Memory B cell (primary cell): ENCODE measurements around the gene FNDC3A.
"Not testable (repeated sequence)": the region's sequence is repeated elsewhere in the genome, so short reads cannot be mapped to it uniquely, and the experiment has no call there.

Source experiments
- ATAC-seq: fragments of 150-1000 bp; cut with Tn5 transposase; 2 replicates; pipeline ENCODE4 v1.10.0; 2021; ENCODE audit warnings: low read depth, mild to moderate bottlenecking, moderate library complexity
- DNase-seq, 2 donors: peaks; one replicate each; pipeline ENCODE4 v3.0.0; 2022; ENCODE audit warnings: low spot score in 2 of 2
- H3K27ac Mint-ChIP-seq: one replicate; pipeline ENCODE4 v1.8.0; 2022; ENCODE audit warnings: mild to moderate bottlenecking, moderate library complexity, mixed read lengths
- H3K27me3 Mint-ChIP-seq: one replicate; pipeline ENCODE4 v1.8.0; 2022; ENCODE audit warnings: mixed read lengths
- H3K36me3 Mint-ChIP-seq: one replicate; pipeline ENCODE4 v1.8.0; 2022; ENCODE audit warnings: mild to moderate bottlenecking, mixed read lengths
- H3K4me1 Mint-ChIP-seq: one replicate; pipeline ENCODE4 v1.8.0; 2022; ENCODE audit warnings: mixed read lengths
- H3K4me3 Mint-ChIP-seq: one replicate; pipeline ENCODE4 v1.8.0; 2022; ENCODE audit warnings: mild to moderate bottlenecking, moderate library complexity, mixed read lengths
- H3K9me3 Mint-ChIP-seq: one replicate; pipeline ENCODE4 v1.8.0; 2022; ENCODE audit warnings: mixed read lengths

FNDC3A gene

DNA sequence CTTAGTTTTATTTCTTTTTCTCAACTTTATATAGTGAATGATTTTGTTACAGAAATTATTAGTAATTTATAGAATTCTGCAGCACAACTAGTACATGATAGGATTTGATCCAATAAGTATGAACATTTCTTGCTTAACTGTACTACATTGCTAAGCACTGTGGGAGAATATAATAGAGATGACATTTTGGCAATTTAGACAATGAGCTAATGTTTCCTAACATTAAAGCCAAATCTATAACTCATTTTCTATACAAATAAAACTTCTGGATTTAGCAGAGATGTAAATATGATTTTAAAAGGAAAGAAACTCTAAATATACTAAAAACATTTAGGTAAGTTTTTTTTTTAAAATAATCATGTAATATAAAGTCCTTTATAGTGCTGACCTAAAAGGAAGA is 87.3 kb downstream of the FNDC3A start:
- Mint-ChIP-seq H3K27ac (no peak overlapping the region), H3K36me3 (peaks cover 23% of the 10 kb centered on the region), H3K4me1 (peaks cover 16% of the 10 kb centered on the region), H3K9me3 (peaks cover 1% of the 10 kb centered on the region), H3K4me3 (no peak overlapping the region), H3K27me3 (no peaks in the 10 kb centered on the region)
- ATAC-seq (no peak), DNase-seq (no peak)

DNA sequence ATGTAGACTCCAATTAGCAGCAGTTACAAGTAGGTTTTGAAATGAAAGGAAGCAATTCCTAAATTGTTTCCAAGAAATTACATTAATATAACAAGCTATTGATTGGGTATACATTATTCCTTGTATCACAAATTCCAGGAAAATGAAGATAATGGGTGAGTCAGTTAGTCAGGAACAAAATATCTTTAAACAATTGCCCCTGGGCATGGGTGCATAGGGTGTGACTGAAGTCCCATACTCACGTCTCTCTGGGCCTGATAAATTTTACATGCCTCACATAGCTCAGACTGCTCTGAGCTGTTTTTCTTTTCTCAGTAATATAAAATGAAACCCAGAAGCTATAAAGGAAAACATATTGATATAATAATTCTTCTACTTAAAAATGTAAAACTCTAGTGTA is 87.8 kb downstream of the FNDC3A start:
- no peaks in the 10 kb centered on the region for H3K27me3 Mint-ChIP-seq
- peaks cover 25% of the 10 kb centered on the region for H3K36me3 Mint-ChIP-seq
- ATAC-seq, result no peak

DNA sequence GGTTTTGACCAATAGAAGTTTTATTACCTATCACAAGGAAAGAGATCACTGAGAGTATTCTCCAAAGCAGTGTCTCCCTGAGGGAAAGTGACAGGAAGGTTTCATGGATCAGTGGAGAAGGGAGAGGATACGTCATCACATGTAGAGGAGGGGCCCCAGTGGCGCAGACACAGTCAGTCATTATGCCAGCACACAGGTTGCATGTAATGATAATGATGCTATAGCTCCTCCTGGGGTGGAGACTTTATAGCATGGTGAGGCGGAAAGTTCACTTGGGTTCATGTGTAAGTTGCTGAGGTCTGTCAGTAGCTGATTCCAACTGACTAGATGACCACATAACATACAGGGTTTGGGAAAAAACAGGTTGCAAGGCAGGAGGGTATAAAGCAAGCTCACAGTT is 88.8 kb downstream of the FNDC3A start:
- Mint-ChIP-seq H3K9me3 (peaks cover 1% of the 10 kb centered on the region), H3K36me3 (peaks cover 23% of the 10 kb centered on the region)
- ATAC-seq, result no peak

More for the DNA sequence above, 87.8 kb downstream of the FNDC3A start:
- peaks cover 15% of the 10 kb centered on the region for H3K4me1 Mint-ChIP-seq
- H3K9me3 Mint-ChIP-seq, result peaks cover 1% of the 10 kb centered on the region
- no peak for DNase-seq
- H3K27ac Mint-ChIP-seq, result no peak overlapping the region
- no peak overlapping the region for H3K4me3 Mint-ChIP-seq

DNA sequence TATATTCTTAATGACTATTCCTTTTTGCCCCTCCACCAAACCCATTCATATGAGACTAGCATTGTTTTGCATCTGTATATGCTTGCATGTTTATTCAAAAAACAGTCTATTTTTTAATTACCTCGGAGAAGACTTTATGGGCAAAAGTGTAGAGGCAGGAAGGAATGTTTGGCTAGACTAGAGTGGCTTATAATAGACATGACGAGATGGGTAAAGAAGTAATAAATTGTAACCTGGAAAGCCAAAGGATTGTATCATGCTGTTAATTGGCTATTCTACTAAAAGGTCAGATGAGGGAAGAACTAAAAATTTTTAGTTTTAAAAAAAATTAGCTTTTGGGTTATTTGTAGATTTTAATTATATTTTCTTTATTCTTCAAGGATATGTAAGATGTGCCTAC is 91.1 kb downstream of the FNDC3A start:
- ATAC-seq (no peak), DNase-seq (no peak)
- Mint-ChIP-seq H3K4me3 (no peak overlapping the region), H3K36me3 (peaks cover 29% of the 10 kb centered on the region), H3K27ac (no peak overlapping the region), H3K4me1 (peaks cover 18% of the 10 kb centered on the region), H3K27me3 (no peaks in the 10 kb centered on the region), H3K9me3 (no peaks in the 10 kb centered on the region)

More for the DNA sequence above, 88.8 kb downstream of the FNDC3A start:
- DNase-seq, result no peak
- Mint-ChIP-seq H3K4me3 (no peak overlapping the region), H3K27ac (peak overlapping the region; percentile 38), H3K4me1 (peaks cover 18% of the 10 kb centered on the region), H3K27me3 (no peaks in the 10 kb centered on the region)

DNA sequence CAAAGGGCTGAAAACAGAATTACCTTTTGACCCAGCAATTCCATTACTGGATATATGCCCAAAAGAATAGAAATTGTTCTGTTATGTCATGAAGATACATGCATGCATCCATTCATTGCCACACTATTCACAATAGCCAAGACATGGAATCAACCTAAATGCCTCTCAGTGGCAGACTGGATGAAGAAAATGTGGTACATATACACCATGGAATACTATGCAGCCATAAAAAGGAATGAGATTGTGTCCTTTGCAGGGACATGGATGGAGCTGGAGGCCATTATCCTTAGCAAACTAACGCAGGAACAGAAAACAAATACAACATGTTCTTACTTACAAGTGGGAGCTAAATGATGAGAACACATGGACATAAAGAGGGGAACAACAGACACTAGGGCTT is 92.8 kb downstream of the FNDC3A start:
- Mint-ChIP-seq H3K4me1 (peaks cover 17% of the 10 kb centered on the region), H3K36me3 (peaks cover 30% of the 10 kb centered on the region)
- not testable (repeated sequence) for H3K9me3 Mint-ChIP-seq, H3K27ac Mint-ChIP-seq, ATAC-seq, H3K27me3 Mint-ChIP-seq, H3K4me3 Mint-ChIP-seq, DNase-seq

DNA sequence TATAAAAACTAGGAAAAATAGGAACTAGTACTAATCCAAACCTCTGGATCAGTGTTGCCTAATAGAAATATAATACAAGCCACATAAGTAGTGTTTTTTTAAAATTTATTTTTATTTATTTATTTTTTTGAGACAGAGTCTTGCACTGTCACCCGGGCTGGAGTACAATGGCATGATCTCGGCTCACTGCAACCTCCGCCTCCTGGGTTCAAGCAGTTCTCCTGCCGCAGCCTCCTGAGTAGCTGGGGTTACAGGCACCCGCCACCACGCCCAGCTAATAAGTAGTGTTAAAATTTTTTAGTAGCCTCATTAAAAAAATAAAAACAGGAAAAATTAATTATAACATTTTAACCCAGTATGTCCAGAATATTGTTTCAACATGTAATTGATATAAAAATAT is 94.3 kb downstream of the FNDC3A start:
- H3K36me3 Mint-ChIP-seq, result peaks cover 28% of the 10 kb centered on the region
- not testable (repeated sequence) for H3K27ac Mint-ChIP-seq, H3K9me3 Mint-ChIP-seq, DNase-seq, H3K27me3 Mint-ChIP-seq, H3K4me3 Mint-ChIP-seq, ATAC-seq
- H3K4me1 Mint-ChIP-seq, result peaks cover 13% of the 10 kb centered on the region

DNA sequence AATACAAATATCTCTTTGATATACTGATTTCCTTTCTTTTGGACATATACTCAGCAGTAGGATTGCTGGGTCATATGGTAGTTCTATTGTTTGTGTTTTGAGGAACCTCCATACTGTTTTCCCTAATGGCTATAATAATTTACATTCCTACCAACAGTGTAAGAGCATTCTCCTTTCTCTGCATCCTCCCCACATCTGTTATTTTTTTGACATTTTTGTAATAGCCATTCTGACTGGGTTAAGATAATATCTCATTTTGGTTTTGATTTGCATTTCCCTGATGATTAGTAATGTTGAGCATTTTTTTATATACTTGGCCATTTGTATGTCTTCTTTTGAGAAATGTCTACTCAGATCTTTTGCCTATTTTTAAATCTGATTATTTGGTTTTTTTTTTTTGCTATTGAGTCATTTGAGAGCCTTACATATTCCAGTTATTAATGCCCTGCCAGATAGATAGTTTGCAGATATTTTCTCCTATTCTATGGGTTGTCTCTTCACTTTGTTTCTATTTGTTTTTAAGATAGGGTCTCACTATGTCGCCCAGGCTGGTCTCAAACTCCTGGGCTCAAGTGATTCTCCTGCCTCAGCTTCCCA is 95.7 kb downstream of the FNDC3A start:
- ATAC-seq (no peak), DNase-seq (no peak)
- Mint-ChIP-seq H3K9me3 (no peaks in the 10 kb centered on the region), H3K27me3 (no peaks in the 10 kb centered on the region), H3K4me1 (peaks cover 16% of the 10 kb centered on the region), H3K4me3 (no peak overlapping the region), H3K27ac (no peak overlapping the region), H3K36me3 (peaks cover 31% of the 10 kb centered on the region)

DNA sequence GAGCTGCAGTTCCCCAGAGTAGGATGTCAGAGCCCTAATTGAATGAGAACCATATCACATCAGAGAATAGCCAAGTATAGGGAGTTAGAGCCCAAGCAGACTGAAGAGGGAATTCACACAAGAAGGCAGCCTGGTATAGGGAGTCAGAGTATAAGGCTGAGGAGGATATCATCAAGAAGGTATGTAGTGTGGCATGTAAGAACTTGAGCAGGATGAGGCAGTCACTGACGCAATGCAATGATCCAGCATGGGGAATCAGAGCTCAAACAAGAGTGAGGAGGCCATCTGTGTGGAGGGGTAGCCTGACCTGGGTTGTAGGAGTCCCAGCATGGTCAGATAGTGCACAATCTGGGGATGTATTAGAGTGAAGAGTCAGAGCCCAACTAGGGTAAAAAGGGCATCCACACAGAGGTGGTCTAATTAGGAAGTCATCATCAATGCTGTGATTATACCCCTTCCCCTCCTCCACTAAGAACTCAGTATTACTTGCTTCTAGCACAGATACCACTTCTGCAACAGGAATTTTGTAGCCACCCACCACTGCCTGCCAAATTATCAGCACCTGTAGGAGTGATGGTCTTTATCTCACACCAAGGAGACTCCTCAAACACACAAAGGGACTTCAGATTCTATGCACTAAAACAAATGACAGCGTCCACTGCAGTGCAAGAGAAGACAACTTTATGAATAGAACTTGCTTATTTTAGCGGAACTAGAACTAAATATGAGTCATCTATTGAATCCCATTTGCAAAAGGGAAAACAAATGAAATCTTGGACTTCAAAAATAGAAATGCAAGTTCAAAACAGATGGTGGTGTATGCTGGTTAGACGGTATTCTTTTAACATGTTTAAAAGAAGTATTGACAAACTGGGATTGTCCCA is 107.2 kb downstream of the FNDC3A start:
- ATAC-seq (no peak), DNase-seq (no peak)
- Mint-ChIP-seq H3K27ac (peak overlapping the region; percentile 18), H3K4me1 (peaks cover 17% of the 10 kb centered on the region), H3K36me3 (peaks cover 34% of the 10 kb centered on the region), H3K27me3 (no peaks in the 10 kb centered on the region), H3K4me3 (no peak overlapping the region), H3K9me3 (no peaks in the 10 kb centered on the region)

DNA sequence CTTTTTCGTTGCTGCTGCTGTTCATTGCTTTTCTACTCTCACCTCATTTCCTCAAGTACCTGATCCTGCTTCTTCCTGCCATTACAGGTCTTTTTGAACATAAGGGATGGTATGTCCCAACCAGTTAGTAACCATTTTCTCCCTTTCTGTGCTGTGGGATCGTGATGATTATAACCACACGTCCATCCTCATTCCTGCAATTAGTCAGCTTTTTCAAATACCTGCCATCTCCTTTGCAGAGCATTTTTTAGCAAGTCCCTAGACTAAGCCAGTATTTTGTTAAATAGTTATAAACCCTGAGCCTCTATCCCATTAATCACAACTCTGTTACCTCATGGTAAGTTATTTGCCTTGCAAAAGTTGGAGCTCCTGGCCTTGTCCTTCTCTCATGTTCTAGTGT is 109.2 kb downstream of the FNDC3A start:
- Mint-ChIP-seq H3K9me3 (no peaks in the 10 kb centered on the region), H3K27me3 (no peaks in the 10 kb centered on the region), H3K27ac (no peak overlapping the region), H3K36me3 (peaks cover 29% of the 10 kb centered on the region), H3K4me3 (no peak overlapping the region), H3K4me1 (peaks cover 13% of the 10 kb centered on the region)
- ATAC-seq (no peak), DNase-seq (no peak)

DNA sequence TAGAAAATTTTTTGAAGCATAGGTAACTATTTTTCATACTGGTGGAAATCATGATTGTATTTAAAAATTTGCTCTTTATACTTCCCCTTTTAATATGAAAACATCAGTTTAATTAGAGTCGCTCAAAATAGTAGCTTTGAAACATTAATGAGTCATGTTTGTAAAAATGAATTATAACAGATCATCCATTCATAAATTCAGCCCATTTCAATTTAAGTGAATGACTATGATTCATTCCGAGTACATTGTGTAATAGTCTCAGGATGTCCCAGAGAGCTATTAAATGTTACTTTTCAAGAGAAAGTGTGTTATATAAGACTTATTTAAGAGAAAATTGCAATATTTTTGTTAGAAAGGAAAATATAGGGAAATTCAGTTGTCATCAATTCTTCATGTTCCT is 111.0 kb downstream of the FNDC3A start:
- H3K27ac Mint-ChIP-seq, result no peak overlapping the region
- no peak overlapping the region for H3K4me3 Mint-ChIP-seq
- H3K27me3 Mint-ChIP-seq, result no peaks in the 10 kb centered on the region
- peaks cover 20% of the 10 kb centered on the region for H3K36me3 Mint-ChIP-seq
- no peak for ATAC-seq
- no peak for DNase-seq
- H3K9me3 Mint-ChIP-seq, result no peaks in the 10 kb centered on the region
- peaks cover 12% of the 10 kb centered on the region for H3K4me1 Mint-ChIP-seq

DNA sequence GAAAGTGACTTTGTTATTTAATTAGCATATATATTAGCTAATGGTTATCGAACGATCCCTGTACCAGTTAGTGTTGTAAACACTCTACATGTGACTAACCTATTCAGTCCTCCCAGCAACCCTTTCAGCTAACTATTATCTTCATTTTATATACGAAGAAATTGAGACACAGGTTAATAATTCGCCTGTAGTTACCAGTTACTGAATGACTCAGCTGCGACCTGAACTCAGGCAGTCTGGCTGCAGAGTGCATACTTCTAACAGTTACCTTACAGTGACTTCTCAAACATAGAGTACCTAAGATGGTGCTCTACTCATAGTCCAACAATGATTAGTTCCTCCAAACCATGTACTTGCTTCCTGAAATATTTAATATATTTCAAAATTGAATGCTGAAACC is 117.7 kb downstream of the FNDC3A start:
- H3K9me3 Mint-ChIP-seq, result no peaks in the 10 kb centered on the region
- H3K36me3 Mint-ChIP-seq, result peaks cover 13% of the 10 kb centered on the region
- peaks cover 5% of the 10 kb centered on the region for H3K4me1 Mint-ChIP-seq
- DNase-seq (no peak), ATAC-seq (no peak)
- no peaks in the 10 kb centered on the region for H3K27me3 Mint-ChIP-seq
- no peak overlapping the region for H3K27ac Mint-ChIP-seq
- H3K4me3 Mint-ChIP-seq, result no peak overlapping the region

DNA sequence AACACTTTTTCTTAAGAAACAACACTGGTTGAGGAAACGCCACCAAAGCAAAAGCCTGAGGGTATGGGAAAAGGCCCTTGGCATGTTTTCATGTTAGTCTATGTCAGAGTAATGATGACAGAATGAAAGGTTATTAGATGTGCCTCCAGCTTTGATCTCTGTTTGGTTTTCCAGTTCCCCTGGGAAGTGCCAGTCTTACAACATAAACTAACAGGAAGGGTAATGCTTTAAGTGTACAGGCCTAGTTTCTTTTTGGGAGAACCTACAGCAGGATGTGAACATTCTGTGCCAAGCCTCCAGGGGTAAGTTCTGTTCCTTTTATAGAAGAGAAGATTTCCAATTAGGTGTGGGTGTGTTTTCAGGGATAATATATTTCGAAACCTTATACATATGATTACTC is 121.7 kb downstream of the FNDC3A start:
- peak overlapping the region; percentile 12 for H3K27ac Mint-ChIP-seq
- H3K4me1 Mint-ChIP-seq, result peaks cover 5% of the 10 kb centered on the region
- H3K9me3 Mint-ChIP-seq, result no peaks in the 10 kb centered on the region
- DNase-seq (no peak), ATAC-seq (no peak)
- H3K36me3 Mint-ChIP-seq, result peaks cover 6% of the 10 kb centered on the region
- no peaks in the 10 kb centered on the region for H3K27me3 Mint-ChIP-seq
- H3K4me3 Mint-ChIP-seq, result no peak overlapping the region

DNA sequence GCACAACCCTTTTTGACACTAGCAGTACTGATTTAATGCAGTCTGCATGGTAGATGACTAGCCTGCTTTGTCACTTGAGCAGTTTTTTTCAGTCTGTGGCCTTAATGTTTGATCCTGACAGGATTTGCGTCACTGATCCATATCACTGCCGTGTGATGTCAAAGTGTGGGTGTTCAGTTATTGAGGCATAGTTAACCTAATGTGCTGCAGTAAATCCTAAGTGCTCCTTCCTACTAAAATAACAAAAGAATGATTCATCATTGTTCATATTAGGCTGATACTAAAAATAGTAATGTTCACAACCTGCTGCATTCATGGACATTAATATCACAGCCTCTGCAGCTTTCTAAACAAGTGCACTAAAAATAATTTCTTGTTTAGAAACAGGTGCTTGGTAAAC is 122.5 kb downstream of the FNDC3A start:
- Mint-ChIP-seq H3K27ac (no peak overlapping the region), H3K9me3 (no peaks in the 10 kb centered on the region), H3K27me3 (no peaks in the 10 kb centered on the region), H3K36me3 (peaks cover 4% of the 10 kb centered on the region), H3K4me3 (no peak overlapping the region), H3K4me1 (peaks cover 5% of the 10 kb centered on the region)
- no peak for DNase-seq
- ATAC-seq, result no peak

DNA sequence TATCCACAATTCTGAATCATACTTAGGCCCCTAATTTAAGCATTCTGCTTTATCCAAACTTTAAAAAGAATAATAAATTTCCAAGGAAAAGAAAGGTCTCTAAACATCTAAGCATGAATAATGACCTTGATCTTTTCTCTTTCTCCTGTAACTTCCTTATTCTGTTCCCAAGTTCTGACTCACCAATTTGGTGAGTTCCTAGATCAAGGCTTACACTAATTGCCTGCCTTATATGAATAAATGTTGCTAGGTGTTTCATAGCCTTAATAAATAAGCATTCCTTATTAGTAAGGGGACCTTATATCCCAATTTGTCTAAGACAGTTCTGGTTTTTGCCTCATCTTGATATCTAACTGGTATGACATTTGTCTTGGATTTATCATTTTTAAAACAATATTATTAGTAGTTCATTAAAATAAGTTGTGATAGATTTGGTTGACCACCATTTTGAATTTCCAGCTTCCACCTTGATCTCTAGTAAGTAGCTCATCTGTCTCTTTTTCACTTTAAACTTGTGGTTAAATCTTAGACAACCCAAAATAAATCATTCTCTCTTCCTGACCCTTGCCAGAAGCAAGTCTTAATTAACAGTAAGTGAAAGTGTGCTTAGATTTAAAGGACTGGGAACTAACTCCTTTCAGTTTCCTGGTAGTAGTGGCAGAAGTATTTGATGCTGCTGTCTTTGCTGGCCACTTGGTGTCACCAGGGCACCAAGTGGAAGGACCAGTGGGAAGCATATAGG is 123.2 kb downstream of the FNDC3A start:
- H3K27me3 Mint-ChIP-seq, result no peaks in the 10 kb centered on the region
- DNase-seq (no peak), ATAC-seq (no peak)
- H3K36me3 Mint-ChIP-seq, result peaks cover 8% of the 10 kb centered on the region
- H3K9me3 Mint-ChIP-seq, result no peaks in the 10 kb centered on the region
- peaks cover 5% of the 10 kb centered on the region for H3K4me1 Mint-ChIP-seq
- H3K27ac Mint-ChIP-seq, result peak overlapping the region; percentile 62
- no peak overlapping the region for H3K4me3 Mint-ChIP-seq
